Midbrain (tissue), 1 donor: ENCODE data around the gene AANAT.

Source experiments
- DNase-seq: peaks from one replicate; lab custom pipeline; 2025; lab: John Stamatoyannopoulos, UW

Gene AANAT

GRCh38 chr17:76468634-76469010 is 1.2 kb downstream of the AANAT start:
- DNase-seq: no peak

- DNase-seq: no peak
Observed at GRCh38 chr17:76469076-76469990, 1.9 kb downstream of the AANAT start.

- no peak for DNase-seq
Observed at GRCh38 chr17:76469991-76470739, 2.8 kb downstream of the AANAT start.

GRCh38 chr17:76471498-76472257 is 4.3 kb downstream of the AANAT start:
- DNase-seq: no peak

- no peak for DNase-seq
Observed at GRCh38 chr17:76472258-76472645, 4.8 kb downstream of the AANAT start.

- no peak for DNase-seq
Observed at GRCh38 chr17:76472726-76473125, 5.3 kb downstream of the AANAT start.

GRCh38 chr17:76473541-76473985 is 6.2 kb downstream of the AANAT start:
- no peak for DNase-seq

GRCh38 chr17:76474238-76474637 is 6.8 kb downstream of the AANAT start:
- DNase-seq: no peak

GRCh38 chr17:76474894-76475293 is 7.5 kb downstream of the AANAT start:
- no peak for DNase-seq

GRCh38 chr17:76475302-76475701 is 7.9 kb downstream of the AANAT start:
- no peak for DNase-seq

- no peak for DNase-seq
Observed at GRCh38 chr17:76476736-76477135, 9.3 kb downstream of the AANAT start.

- no peak for DNase-seq
Observed at GRCh38 chr17:76477576-76477975, 10.2 kb downstream of the AANAT start.

- no peak for DNase-seq
Observed at GRCh38 chr17:76478097-76478496, 10.7 kb downstream of the AANAT start.

GRCh38 chr17:76478730-76479514 is 11.5 kb downstream of the AANAT start:
- DNase-seq: no peak

- DNase-seq: no peak
Observed at GRCh38 chr17:76479515-76480060, 12.2 kb downstream of the AANAT start.

- no peak for DNase-seq
Observed at GRCh38 chr17:76480632-76481031, 13.2 kb downstream of the AANAT start.

GRCh38 chr17:76481071-76481655 is 13.8 kb downstream of the AANAT start:
- peak; percentile 30 for DNase-seq

- no peak for DNase-seq
Observed at GRCh38 chr17:76484228-76484725, 16.9 kb downstream of the AANAT start.

- peak; percentile 63 for DNase-seq
Observed at GRCh38 chr17:76485569-76485968, 18.2 kb downstream of the AANAT start.

GRCh38 chr17:76487451-76488192 is 20.2 kb downstream of the AANAT start:
- DNase-seq: no peak
